Activated CD4-positive, alpha-beta T cell treated with anti-CD3 and anti-CD28 coated beads for 1 hour (primary cell): Measurements from ENCODE around the gene NUDT17.
"Not testable (repeated sequence)": the region's sequence is repeated elsewhere in the genome, so short reads cannot be mapped to it uniquely, and the experiment has no call there.

Source experiments
- DNase-seq: peaks from one replicate; pipeline ENCODE4 v3.0.0-alpha.2; 2020

The NUDT17 gene, protein sequence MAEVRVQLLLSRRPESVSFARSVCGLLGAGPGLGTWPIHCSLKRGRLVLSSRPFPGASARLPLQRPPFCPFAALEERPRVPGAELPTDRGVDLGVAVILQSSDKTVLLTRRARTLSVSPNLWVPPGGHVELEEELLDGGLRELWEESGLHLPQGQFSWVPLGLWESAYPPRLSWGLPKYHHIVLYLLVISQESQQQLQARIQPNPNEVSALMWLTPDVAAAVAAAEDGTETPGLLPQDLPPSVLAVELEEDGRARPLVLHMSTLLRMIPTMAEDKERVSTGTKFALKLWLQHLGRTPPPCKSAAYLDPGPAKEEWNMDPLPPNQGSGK

DNA sequence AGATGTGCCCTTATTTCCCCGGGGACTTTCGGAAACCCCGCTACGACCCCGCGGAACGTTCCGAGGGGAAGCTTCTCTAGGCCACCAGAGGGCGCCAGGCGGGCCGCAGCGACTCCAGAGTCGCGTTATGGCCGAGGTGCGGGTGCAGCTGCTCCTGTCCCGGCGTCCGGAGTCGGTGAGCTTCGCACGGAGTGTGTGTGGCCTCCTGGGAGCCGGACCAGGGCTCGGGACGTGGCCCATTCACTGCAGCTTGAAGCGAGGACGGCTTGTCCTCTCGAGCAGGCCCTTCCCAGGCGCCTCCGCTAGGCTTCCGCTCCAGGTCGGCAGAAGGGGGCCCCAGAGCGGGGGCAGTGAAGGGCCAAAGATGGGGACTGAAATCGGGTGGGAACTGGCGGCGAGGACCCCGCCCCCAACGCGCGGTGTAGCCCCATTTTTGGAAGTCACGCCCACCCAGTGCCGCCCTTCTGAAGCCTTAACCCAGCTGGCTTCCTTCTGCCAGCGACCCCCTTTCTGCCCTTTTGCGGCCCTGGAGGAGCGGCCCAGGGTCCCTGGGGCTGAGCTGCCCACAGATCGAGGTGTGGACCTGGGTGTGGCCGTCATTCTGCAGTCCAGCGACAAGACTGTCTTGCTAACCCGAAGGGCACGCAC is at the start of gene NUDT17:
TSS of gene NUDT17 (plus strand) at position 117 of the 648 bp plus-strand sequence. CDS start at position 128, 11 bp downstream.
- DNase-seq: peak; percentile 64

DNA sequence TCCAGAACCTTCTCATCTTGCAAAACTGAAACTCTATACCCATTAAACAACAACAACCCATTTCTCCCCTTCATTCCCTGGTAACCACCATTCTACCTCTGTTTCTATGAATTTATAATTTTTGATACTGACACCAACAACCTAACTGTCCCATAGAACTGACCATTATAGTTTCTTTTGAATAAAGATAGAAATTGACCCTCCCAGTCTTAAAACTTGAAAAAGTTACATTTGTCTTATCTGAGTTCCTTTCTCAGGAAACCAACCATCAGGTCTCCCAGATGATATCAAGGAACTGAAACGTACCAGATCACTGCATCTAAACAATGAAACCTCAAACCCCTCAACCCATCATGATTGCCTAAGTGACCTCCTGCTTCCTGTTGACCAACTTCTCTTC is 48.7 kb upstream of the NUDT17 start:
- no peak for DNase-seq

DNA sequence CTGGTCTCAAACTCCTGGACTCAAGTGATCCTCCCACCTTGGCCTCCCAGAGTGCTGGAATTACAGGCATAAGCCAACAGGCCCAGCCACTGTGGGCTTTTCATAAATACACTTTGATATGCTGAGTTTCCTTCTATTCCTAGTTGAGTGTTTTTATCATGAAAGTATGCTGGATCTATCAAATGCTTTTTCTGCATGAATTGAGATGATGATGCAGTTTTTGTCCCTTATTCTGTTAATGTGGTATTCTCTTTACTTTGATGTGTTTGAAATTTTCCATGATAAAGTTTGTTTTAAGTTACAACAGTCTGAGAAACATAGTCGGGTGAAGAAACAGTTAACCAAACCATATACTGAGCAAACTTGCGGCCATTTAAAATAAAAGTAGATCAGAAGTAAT is 45.6 kb upstream of the NUDT17 start:
- no peak for DNase-seq

DNA sequence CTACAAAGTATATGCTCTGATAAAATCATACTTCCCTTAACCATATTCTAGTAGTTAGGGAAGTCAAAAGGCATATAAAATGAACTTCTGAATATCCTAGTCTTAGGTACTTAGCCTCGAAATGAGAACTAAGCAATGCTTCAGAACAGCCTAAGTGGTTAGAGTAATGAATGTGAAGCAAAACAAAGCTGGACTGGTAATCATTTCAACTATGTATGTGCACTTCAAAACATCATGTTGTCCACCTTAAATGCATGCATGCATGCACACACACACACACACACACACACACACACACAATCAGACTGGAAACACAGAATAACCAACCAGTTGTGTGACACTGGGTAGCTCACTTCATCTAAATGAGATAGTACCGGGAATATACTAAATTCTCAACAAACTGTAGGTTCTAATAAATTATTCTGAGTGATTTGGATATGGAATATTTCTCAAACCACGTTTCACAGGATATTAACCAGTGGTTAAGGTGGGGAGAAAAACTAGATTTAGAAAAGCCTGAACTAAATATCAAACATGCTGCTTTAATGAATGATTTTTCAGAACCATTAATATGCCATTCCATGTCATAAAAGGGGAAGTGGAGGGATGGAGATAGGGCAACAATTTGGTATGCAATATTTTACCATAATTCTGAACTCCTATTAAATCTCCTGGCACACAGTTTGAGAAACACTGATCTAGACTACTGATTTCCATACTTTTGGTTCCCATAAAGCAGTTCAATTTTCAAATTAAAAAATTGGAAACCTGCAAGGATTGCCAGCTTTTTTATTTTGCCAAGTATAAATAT is 41.0 kb upstream of the NUDT17 start:
- DNase-seq: no peak

DNA sequence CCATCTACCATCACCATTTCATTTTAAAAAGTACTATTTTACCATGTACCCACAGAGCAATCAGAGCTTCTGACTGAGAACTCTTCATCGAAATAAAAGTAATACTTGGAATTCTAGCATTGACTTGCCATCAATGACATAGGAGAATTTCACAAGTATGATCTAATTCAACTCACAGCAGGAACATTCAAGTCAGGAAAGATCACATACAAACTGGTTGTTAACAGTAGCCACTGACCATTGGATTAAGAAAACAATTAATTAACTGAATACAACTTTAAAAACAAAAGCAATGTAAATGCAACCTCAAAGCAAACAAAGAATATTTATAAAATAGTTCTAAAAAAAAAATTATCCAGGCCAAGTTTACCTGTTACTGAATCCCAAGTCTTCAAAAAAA is 40.4 kb upstream of the NUDT17 start:
- DNase-seq: no peak

DNA sequence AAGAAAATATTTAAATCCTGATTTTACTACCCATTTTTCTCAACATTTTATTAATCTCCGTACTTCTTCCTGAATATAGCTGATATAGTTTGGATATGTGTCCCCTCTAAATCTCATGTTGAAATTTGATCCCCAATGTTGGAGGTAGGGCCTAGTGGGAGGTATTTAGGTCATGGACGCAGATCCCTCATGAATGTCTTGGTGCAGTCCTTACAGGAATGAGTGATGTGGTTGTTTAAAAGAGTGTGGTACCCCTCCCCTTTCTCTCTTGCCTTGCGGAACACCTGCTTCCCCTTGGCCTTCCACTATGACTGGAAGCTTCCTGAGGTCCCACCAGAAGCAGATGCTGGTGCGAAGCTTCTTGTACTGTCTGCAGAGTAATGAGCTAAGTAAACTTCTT is 39.0 kb upstream of the NUDT17 start:
- DNase-seq: no peak

DNA sequence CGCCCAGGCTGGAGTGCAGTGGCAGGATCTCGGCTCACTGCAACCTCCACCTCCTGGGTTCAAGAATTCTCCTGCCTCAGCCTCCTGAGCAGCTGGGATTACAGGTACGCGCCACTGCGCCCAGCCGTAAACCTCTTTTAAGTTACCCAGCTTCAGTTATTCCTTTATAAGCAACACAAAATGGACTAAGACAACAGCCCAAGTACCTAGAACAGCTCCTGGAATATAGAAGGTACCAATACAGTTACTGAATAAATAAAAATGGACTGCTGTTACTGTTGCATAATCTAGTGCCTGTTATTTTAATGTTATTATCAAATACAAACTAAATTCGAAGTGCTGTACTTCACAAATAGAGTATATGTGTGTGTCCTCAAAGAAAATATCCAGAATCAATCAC is 38.6 kb upstream of the NUDT17 start:
- no peak for DNase-seq

DNA sequence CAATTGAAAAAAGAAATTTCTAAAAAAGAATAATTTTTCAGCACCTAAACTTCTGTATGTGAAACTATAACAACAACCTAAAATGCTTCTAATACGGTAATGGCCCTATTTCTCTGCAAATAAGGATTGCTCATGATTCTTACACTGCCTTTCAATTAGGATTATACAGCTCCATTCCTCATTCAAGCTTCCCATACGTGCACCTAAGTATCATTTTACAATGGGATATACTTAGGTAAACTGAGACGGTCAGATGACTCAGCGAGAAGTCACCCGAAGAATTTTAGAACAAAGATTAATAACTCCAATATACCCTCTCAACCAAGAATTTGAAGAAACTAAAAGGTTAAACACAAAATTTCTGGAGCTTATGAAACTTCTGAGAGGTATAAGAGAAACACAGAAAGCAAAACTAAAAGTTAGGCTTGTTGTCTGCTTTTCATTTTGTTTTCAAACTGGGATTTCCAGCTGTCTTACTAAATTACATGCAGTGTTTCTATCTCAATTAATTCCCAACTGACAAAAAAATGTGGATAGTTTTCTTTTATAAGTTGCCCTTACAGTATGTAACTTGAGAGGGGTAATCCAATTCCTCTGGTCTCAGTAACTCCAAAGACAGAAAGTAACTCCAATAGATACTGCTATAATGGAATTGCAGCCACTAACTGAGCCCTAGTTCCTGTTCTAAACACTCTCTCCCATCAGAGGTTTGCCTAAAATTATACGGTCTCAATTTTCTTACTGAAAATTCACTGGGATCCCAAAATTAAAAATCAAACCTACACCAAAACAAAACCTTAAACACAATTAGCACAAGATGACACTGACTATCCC is 32.2 kb upstream of the NUDT17 start:
- not testable (repeated sequence) for DNase-seq

DNA sequence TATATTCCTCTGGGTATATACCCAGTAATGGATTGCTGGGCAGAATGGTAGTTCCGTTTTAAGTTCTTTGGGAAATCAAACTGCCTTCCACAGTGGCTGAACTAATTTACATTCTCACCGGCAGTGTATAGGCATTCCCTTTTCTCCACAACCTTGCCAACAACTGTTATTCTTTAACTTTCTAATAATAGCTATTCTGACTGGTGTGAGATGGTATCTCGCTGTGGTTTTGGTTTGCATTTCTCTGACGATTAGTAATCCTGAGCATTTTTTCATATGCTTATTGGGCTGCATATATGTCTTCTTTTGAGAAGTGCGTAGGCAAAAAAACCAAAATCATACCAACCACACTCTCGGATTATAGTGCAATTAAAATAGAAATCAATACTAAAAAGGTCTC is 27.3 kb upstream of the NUDT17 start:
- DNase-seq: not testable (repeated sequence)

DNA sequence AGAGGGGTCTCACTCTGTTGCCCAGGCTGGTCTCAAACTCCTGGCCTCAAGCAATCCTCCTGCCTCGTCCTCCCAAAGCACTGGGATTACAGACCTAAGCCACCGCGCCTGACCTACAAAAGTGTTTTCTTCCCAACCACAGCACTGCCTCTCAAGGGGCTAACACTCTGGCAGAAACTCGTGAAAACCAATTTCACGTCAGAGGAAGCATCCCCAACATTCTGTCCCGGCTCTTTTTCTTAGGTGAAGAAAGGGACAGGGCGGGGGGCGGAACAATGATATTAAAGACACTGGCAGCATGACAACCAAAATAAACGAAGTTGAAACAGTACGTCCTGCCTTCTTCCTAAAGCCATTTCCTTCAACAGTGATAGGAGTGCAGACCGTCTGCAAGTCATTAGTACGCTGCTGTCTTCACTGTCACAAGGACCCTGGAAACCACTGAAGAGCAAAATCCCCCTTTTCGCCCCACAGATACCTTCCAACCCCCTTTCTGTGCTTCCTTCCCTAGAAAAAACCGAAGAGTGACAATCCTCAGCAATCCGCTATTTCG is 22.6 kb upstream of the NUDT17 start:
- DNase-seq: not testable (repeated sequence)

DNA sequence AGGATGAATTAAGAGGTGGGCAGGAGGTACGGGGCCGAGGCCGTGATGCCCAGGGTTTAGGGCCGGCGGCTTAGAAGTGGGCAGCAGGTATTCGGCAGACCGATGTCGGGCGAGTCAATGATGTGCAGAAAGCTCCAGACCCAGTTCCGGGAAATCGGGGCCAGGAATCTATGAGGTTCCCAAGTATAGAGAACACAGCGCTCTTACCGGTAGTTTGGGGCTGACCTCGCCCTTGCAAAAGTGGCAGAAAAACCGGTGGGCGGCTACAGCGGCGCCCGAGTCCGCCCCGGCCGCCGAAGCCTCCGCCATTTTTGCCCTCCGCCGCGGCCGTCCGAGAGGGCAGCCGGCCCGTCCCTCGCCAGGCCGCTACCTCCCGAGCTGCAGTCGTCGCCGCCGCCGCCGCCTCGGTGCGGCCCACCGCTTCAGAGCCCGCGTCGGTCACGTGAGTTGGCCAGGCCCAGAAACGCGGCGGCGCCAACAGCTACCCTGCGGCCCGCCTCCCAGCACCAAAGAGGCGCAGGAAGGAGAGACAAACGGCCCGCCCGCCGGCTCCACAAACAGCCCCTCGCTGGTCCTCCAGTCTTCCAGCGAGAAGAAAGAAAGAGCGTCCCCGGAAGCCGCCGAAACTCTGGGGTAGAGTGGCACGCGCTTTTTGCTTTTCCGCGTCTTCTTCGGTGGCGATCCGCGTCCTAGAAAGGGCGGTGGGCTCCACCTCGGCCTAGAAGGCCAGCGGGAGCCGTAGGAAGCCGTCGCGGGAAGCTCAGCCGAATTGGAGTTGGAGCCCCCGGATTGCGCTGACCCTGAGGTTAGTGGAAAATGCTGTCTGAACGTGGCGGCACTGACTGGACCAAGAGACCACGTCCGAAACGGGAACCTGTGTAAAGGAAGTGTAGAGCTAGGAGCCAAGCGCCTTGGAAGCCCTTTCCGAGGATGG is 21.6 kb upstream of the NUDT17 start, which contains the start of the genes POLR3C and RNF115:
TSS of gene POLR3C (plus strand) at position 636 of the 934 bp plus-strand sequence. CDS start 1,577 bp downstream, outside the sequence.
TSS of gene RNF115 (minus strand) at position 531 of the 934 bp plus-strand sequence. CDS start at position 309, 222 bp downstream.
- peak; percentile 83 for DNase-seq

DNA sequence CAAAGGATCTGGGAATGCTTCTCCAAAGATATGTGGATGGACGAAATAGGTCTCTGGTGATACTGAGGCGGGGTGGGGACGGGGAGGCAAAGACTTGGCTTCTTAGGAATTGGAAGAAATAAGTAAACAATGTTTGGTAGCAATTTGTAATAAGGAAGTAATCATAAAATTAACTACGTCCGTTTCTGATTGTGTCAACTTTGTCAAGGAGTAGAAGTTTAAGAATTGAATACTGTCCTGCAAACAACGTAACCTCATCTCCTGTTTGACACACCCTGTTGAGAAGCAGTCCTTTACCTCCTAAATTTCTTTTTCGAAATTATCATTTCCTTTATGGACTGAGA is 21.0 kb upstream of the NUDT17 start:
- DNase-seq: no peak

DNA sequence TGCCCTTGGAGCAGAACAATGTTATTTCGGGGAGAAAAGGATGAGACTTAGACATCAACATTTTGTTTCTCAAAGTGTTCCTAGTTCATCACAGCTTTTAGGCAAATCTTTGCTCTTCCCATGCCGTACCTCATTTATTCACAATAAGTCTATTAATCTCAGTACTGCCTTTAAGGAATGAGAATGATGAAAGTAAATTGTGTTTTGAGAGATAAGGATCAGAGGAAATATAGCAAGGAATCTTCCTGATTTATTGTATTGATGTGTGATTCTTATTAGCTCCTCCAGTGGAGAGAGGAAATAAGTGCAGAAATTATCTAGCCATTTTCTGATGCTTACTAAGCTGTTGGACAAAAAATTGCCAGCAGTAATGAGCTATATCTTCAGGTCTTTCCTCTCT is 19.4 kb upstream of the NUDT17 start:
- DNase-seq: no peak

DNA sequence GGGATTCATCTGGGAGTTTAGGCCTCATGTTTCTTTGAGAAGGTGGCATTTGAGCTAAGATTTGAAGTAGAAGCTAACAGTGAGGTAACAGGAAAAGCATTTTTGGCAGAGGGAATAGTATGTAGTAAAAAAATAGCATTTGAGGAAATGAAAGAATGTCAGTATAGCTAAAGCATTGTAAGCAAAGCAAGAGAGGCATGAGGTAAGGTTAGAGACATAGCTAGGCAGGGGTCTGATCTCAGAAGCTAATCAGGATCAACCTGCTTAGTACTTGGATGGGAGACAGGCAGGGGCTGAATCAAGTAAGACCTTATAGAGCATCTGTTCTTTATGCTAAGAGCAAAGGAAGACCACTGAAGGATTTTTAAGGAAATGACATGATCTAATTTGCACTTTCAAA is 17.5 kb upstream of the NUDT17 start:
- no peak for DNase-seq

DNA sequence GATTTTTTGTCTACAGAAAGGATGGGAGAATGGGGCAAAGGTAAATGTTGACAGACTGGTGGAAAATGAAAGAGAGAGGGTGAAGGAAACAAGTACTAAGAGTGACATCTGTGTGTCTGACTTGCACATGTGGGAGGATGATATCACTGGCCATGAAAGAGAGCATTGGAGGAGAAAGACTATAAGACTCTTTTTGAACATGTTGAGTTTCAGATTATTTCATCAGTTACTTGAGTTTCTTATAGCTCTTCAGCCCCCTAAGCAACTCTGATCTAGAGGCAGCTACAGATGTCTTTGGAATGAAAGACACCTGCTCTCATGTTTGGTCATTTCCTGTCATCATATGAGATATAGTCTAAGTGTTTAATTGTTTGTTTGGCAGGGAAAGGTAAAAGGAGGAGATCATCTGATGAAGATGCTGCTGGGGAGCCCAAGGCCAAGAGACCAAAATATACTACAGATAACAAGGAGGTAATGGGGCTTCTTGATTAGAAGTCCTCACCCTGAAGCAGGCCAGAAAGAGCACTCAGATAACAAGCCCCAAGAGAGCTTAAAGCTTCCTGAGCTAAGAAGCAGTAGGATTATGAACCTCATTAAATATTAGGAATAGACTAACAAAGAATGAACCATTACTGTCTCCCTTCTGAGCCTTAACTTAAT is 16.9 kb upstream of the NUDT17 start:
- no peak for DNase-seq

DNA sequence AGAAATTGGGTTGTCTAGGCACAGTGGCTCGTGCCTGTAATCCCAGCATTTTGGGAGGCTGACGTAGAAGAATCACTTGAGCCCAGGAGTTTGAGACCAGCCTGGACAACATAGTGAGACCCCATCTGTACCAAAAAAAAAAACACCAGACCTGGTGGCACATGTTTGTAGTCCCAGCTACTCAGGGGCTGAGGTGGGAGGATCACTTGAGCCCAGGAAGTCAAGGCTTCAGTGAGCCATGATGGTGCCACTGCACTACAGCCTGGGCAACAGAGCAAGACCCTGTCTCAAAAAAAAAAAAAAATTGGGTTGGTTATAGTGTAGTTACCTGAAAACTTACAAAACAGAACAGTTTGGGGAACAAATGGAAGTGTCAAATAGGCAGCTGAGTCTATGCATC is 14.6 kb upstream of the NUDT17 start:
- DNase-seq: not testable (repeated sequence)

DNA sequence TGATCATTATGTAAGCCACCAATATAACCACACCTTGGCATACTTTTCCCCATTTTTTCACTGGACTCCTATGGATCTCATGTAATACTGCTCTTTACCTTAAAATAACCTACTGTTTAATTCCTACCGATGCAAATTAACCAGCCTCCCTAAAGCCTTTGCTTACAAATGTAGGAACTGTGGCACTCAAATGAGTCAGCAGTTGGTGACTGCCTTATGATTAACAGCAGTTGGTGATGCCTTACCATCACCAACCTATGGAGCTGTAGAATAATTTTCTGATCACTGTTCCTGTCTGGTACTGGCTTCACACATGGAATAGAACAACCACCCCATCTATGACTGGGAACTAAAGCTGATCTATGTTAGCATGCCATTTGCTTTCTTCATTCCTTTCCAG is 7.8 kb upstream of the NUDT17 start:
- DNase-seq: no peak

DNA sequence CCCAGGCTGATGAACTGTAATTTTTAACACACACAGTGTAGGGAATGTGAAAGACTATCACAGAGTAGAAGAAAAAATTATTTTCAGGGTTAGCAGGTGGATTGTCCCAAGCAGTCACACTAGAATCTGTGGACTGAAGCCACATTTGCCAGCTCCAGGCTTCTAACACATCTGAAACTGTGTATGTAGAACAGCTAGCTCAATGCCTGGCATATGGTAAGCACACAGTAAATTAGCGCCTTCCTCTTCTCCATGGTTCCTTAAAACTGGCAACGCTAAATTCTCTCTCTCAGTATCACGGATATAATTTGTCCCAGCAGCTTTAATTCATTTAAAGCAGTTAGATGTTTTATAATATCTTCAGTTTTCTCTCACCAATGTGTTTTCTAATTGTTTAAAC is 2.4 kb upstream of the NUDT17 start:
- DNase-seq: no peak

DNA sequence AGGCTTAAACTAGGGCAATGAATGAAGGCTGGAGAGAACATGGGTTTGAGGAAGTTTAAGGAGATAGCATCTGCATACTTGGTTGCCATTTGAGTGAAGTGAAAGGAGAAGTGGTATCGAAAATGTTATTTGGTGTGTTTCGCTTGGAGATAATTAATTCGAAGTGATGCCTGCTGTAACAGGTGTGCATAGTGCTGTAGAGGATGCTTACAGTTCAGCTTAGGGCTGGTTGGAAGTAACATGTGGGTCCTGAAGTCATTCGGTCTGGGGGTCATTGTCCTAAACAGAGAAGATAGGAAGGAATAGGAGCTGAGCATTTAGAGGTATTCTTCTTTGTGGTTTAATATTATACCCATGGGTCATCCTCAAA is 301 bp upstream of the NUDT17 start:
- DNase-seq: no peak

DNA sequence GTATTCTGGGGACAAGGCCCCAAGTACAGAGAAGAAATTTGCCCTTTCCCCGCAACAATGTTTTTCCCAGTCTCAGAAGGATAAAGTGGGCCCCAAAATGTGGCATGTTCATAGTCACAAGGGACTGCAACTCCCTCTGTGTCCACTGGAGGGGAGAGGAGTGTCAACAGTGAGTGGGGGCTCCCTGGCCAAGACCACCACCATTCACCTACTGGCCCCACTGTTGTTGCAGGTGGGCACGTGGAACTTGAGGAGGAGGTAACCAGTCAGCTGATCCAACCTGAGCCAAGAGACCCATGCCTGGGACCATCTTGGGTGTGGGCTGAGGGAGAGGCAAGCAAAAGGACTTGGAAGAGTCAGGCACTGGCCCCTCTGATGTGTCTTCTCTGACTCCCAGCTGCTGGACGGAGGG is 777 bp downstream of the NUDT17 start:
- no peak for DNase-seq

DNA sequence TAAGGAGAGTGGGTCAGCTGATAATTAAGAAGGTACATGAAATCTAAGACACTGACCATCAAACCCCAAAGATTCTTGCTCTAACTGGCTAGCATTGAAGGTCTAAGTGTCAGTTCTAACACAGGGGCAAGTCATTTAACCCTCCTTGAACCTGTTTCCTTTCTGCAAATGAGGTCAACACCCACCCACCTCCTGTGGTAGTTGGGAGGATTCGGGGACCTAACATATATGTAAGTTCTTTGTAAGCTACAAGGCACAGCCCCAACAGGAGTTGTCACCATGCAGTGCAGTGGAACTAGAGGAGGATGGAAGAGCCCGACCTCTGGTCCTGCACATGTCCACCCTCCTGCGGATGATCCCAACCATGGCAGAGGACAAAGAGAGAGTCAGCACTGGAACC is 2.4 kb downstream of the NUDT17 start:
- no peak for DNase-seq
